Left renal pelvis (tissue), 4 donors: ENCODE results near the gene LSM2. TPM values are rescaled to one million over a fixed set of nuclear protein-coding genes. Genes with fewer than 3 reads are reported as not detected.

Source experiments
- DNase-seq, 4 donors: peaks; one replicate each; pipeline ENCODE4 v3.0.0-alpha.2; 2013; ENCODE audit warnings: low read depth in 4 of 4, low spot score in 3 of 4
- polyA plus RNA-seq, 4 donors: library from polyadenylated mRNA; unstranded; fragments of 120-200 nt; gene quantifications; one replicate each; pipeline ENCODE4 v1.2.1, GENCODE V29; 2013; ENCODE audit not compliant: insufficient read length in 4 of 4

The LSM2 gene
- polyA plus RNA-seq, 4 donors, result 71.4 to 84.9 (median 84.3) TPM

DNA sequence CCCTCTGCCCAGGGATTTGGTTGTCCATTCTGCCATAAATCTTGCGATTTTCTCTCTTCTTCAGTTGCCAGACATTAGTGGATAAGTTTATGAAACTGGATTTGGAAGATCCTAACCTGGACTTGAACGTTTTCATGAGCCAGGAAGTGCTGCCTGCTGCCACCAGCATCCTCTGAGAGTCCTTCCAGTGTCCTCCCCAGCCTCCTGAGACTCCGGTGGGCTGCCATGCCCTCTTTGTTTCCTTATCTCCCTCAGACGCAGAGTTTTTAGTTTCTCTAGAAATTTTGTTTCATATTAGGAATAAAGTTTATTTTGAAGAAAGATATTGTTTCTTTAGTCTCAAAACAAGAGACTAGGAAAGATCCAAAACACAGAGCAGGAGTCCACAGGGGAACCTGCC lies 44.4 kb downstream of the LSM2 start, which contains the start of gene SAPCD1:
SAPCD1 (plus strand) TSS at position 301 of the 400 bp plus-strand sequence. CDS start 399 bp downstream, outside the sequence.
- no peak for DNase-seq

DNA sequence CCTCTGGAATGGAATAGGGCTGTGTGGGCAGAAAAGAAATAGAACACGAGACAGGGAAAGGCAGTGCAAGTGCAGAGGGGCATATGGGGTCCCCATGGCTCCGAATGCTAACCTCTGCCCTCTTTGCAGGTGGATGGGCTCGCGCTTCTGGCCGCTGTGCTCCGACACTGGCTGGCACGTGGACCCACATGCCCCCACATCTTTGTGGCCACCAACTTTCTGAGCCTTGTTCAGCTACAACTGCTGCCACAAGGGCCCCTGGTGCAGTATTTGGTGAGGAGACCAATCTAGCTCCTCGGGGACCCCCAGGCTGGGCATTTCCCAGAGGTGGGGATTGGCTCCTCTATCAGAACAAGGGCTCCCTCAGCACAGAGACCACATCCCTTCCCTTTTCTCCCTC lies 45.4 kb downstream of the LSM2 start:
- DNase-seq, result no peak

DNA sequence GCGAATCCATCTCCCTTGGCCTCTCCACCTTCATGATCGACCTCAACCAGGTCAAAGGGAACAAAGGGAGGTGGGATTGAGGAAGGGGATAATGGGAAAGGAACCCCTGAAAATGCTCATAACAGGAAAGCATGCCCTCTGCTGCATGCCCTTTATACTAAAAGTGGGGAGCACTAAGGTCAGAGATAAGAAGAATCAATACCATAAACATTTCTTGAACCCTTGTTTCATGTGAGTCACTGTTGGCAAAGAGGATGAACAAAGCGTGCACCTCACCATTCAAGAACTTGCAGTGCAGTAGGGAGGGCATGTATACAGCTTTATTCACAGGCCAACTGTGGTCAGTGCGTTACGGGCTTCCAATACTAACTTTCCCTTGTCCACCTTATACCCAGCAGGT lies 46.0 kb downstream of the LSM2 start:
- DNase-seq, result no peak

DNA sequence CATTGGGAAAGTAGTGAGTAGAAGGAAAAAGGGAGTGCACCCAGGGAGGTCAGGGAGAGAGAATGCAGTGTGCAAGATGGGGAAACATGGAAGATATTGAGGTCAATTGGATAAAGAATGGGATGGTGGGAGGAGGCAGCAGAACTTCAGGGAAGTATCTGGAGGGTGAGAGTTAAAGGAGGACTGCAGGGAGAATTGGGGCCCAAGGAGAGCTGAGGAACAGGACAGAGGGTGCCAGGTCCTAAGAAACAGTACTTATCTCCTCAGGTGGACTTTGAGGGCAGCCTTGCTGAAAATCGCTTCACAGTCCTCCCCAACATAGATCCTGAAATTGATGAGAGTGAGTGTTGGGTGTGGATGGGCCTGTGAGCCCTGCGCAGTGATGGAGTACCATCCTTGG lies 48.5 kb downstream of the LSM2 start:
- DNase-seq, result no peak

DNA sequence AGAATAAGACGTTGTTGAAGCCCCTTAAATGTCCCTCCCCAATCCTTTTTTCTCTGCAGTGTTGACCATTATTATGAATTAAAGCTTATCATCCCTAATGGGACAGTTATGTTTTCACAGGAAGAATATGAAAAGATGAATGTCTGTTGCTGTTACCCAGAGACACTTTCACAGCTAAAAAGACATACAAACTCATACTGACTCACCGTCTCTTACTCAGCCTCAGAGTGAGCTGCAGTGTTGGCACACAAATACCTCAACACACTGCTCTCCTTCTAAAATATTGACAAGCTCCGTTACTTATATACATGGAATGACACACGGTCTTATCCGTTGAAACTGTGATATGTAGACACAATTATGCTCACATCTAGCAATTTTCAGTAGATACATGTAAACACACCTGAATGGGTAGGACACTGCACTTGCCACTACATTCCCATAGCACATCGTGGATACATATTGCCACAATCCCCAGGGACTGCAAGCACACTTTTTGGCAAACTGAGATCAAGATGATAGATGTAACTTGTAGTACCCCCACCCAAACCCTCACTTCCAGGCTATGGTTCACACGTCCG lies 53.9 kb downstream of the LSM2 start:
- DNase-seq, result no peak

DNA sequence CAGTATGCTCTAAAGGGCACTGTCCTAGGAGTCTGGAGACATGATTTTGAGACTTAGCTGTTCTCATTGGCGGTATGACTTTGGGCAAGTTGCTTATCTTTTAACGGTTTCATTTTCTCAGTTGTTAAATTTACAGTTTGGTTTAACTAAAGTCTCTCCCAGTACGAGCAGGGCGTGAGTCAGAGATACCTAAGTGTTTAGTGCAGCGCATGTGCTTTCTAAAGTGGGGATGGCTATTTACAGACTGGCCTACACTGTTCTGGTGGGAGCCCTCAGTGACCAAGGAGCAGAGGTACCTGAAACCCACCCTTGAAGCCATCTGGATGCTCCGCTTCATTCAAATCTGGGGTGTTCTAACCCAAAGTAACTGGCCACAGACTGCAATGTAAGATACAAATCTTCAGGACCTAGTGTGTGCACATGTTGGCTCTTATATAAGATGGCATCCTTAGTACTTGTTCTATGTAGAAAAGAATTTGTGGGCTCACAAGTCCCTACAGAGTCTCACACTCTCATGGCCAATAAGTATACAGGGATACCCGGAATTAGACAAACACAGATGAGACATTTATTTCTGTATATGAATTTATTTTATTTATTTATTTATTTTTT lies 56.2 kb downstream of the LSM2 start:
- no peak for DNase-seq

DNA sequence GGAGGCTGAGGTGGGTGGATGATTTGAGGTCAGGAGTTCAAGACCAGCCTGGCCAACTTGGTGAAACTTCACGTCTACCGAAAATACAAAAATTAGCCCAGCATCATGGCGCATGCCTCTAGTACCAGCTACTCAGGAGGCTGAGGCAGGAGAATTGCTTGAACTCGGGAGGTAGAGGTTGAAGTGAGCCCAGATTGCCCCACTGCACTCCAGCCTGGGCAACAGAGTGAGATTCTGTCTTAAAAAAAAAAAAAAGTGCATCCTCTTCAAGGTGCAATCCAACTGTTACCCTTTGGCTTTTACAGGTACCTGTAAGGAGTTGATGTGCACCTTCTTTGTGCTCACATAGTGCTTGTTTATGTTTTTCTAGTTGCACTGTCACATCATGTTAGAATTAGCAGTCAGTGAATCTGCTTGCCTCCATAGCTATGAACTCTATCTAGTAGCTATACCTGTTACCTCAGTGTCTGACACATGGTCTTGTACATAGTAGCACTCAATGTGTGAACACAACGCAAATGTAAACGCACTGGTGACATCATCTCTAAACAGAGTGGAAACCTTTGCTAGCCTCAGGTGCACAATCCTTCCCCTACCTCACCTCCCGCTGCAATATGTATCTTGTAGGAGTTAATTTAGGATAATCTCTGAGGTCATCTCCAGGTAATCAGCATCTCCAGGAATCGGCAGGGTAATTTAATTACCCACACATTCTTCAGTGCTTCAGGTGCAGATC lies 57.3 kb downstream of the LSM2 start:
- DNase-seq, result no peak

Other genes starting within 250 kb of the LSM2 start
- gene LTA, start 234.7 kb downstream of the LSM2 start, polyA plus RNA-seq, result under 1 TPM; 0.23 to 0.43 (median 0.36) TPM
- gene TNF, start 231.4 kb downstream of the LSM2 start, polyA plus RNA-seq, result 1 to 10 TPM in 1 of 4 donors, under 1 TPM in 2, not detected in 1; 0.23 to 2.5 (median 0.29) TPM
- 1 to 10 TPM in 3 of 4 donors, under 1 TPM in 1; 0.66 to 2.0 (median 1.6) TPM for gene LTB, start 224.5 kb downstream of the LSM2 start, polyA plus RNA-seq
- gene LST1, start 220.7 kb downstream of the LSM2 start, polyA plus RNA-seq, result 10 to 100 TPM in 1 of 4 donors, 1 to 10 TPM in 3; 4.6 to 10.3 (median 4.9) TPM
- under 1 TPM in 2 of 4 donors, not detected in 2; 0.17 to 0.20 TPM for gene NCR3, start 214.0 kb downstream of the LSM2 start, polyA plus RNA-seq
- gene AIF1, start 191.7 kb downstream of the LSM2 start, polyA plus RNA-seq, result 10 to 100 TPM; 43.3 to 77.0 (median 73.6) TPM
- gene PRRC2A, start 186.3 kb downstream of the LSM2 start, polyA plus RNA-seq, result 100 to 1,000 TPM; 143 to 224 (median 174) TPM
- gene BAG6, start 154.3 kb downstream of the LSM2 start, polyA plus RNA-seq, result 100 to 1,000 TPM; 186 to 278 (median 241) TPM
- 100 to 1,000 TPM in 2 of 4 donors, 10 to 100 TPM in 2; 10.1 to 106 (median 83.8) TPM for gene APOM, start 151.1 kb downstream of the LSM2 start, polyA plus RNA-seq
- gene C6orf47, start 146.2 kb downstream of the LSM2 start, polyA plus RNA-seq, result 10 to 100 TPM; 15.8 to 21.1 (median 19.0) TPM
- gene GPANK1, start 142.0 kb downstream of the LSM2 start, polyA plus RNA-seq, result 10 to 100 TPM; 16.8 to 28.9 (median 24.9) TPM
- gene CSNK2B, start 140.9 kb downstream of the LSM2 start, polyA plus RNA-seq, result 100 to 1,000 TPM; 184 to 243 (median 239) TPM
- gene LY6G5B, start 137.0 kb downstream of the LSM2 start, polyA plus RNA-seq, result 10 to 100 TPM; 16.6 to 28.7 (median 20.9) TPM
- 1 to 10 TPM; 1.6 to 5.9 (median 2.6) TPM for gene LY6G5C, start 125.9 kb downstream of the LSM2 start, polyA plus RNA-seq
- 10 to 100 TPM; 50.1 to 67.5 (median 55.9) TPM for gene ABHD16A, start 103.6 kb downstream of the LSM2 start, polyA plus RNA-seq
- gene LY6G6F, start 100.1 kb downstream of the LSM2 start, polyA plus RNA-seq, result 1 to 10 TPM in 1 of 4 donors, under 1 TPM in 2, not detected in 1; 0.30 to 1.5 (median 0.52) TPM
- gene LY6G6D, start 91.6 kb downstream of the LSM2 start, polyA plus RNA-seq, result not detected
- gene LY6G6C, start 85.2 kb downstream of the LSM2 start, polyA plus RNA-seq, result under 1 TPM in 3 of 4 donors, not detected in 1; 0.45 to 0.74 (median 0.63) TPM
- gene MPIG6B, start 83.6 kb downstream of the LSM2 start, polyA plus RNA-seq, result 1 to 10 TPM; 1.1 to 2.9 (median 1.4) TPM
- gene DDAH2, start 77.7 kb downstream of the LSM2 start, polyA plus RNA-seq, result 100 to 1,000 TPM; 150 to 213 (median 182) TPM
- 100 to 1,000 TPM; 201 to 309 (median 278) TPM for gene CLIC1, start 70.4 kb downstream of the LSM2 start, polyA plus RNA-seq
- 10 to 100 TPM; 14.2 to 51.0 (median 25.2) TPM for gene MSH5, start 67.0 kb downstream of the LSM2 start, polyA plus RNA-seq
- 10 to 100 TPM in 2 of 4 donors, 1 to 10 TPM in 2; 2.7 to 13.0 (median 7.9) TPM for gene SAPCD1, start 44.3 kb downstream of the LSM2 start, polyA plus RNA-seq
- gene VWA7, start 29.6 kb downstream of the LSM2 start, polyA plus RNA-seq, result 10 to 100 TPM in 1 of 4 donors, 1 to 10 TPM in 3; 1.5 to 11.1 (median 5.5) TPM
- gene VARS1, start 11.2 kb downstream of the LSM2 start, polyA plus RNA-seq, result 10 to 100 TPM; 42.7 to 67.9 (median 60.0) TPM
- gene HSPA1L, start 8.3 kb upstream of the LSM2 start, polyA plus RNA-seq, result 1 to 10 TPM; 3.1 to 4.4 (median 3.7) TPM
- 100 to 1,000 TPM in 3 of 4 donors, 10 to 100 TPM in 1; 88.1 to 159 (median 116) TPM for gene HSPA1A, start 8.6 kb upstream of the LSM2 start, polyA plus RNA-seq
- gene HSPA1B, start 20.8 kb upstream of the LSM2 start, polyA plus RNA-seq, result 100 to 1,000 TPM; 111 to 507 (median 160) TPM
- 10 to 100 TPM; 23.9 to 77.5 (median 69.9) TPM for gene NEU1, start 55.9 kb upstream of the LSM2 start, polyA plus RNA-seq
- 10 to 100 TPM in 3 of 4 donors, 1 to 10 TPM in 1; 2.4 to 53.4 (median 41.4) TPM for gene SLC44A4, start 72.0 kb upstream of the LSM2 start, polyA plus RNA-seq
- 10 to 100 TPM; 69.0 to 99.0 (median 77.6) TPM for gene EHMT2, start 90.7 kb upstream of the LSM2 start, polyA plus RNA-seq
- gene ZBTB12, start 95.1 kb upstream of the LSM2 start, polyA plus RNA-seq, result 10 to 100 TPM; 17.7 to 28.9 (median 22.0) TPM
- 10 to 100 TPM in 1 of 4 donors, 1 to 10 TPM in 3; 3.1 to 12.4 (median 5.0) TPM for gene C2, start 120.8 kb upstream of the LSM2 start, polyA plus RNA-seq
- 10 to 100 TPM in 1 of 4 donors, 1 to 10 TPM in 3; 4.6 to 13.0 (median 6.7) TPM for gene CFB, start 139.1 kb upstream of the LSM2 start, polyA plus RNA-seq
- 10 to 100 TPM; 72.5 to 97.9 (median 84.9) TPM for gene NELFE, start 152.0 kb upstream of the LSM2 start, polyA plus RNA-seq
- 10 to 100 TPM; 33.1 to 51.5 (median 39.7) TPM for gene SKIC2, start 152.2 kb upstream of the LSM2 start, polyA plus RNA-seq
- 10 to 100 TPM; 22.6 to 37.5 (median 30.1) TPM for gene DXO, start 165.2 kb upstream of the LSM2 start, polyA plus RNA-seq
- gene C4A, start 175.1 kb upstream of the LSM2 start, polyA plus RNA-seq, result 10 to 100 TPM in 3 of 4 donors, 1 to 10 TPM in 1; 8.6 to 26.2 (median 15.2) TPM
- gene C4B, start 207.8 kb upstream of the LSM2 start, polyA plus RNA-seq, result 10 to 100 TPM; 10.3 to 27.3 (median 16.0) TPM
- 1 to 10 TPM in 3 of 4 donors, under 1 TPM in 1; 0.76 to 1.4 (median 1.1) TPM for gene CYP21A2, start 231.4 kb upstream of the LSM2 start, polyA plus RNA-seq